Measurements from ENCODE around the gene TRIP10. TPM values are rescaled to one million over a fixed set of nuclear protein-coding genes. Genes with fewer than 3 reads are reported as not detected.
A peak's percentile ranks its signal among the peaks of the same experiment; 100 is the strongest.

Gene TRIP10
- total and polyA plus RNA-seq, 4 donors, result 60.8 to 97.3 (median 79.8) TPM

GRCh38 chr19:6723108-6723618 is 16.3 kb upstream of the TRIP10 start:
- peaks cover 0 to 11% (median 3%) of the 10 kb centered on the region in 5 donors for H3K4me1 ChIP-seq (ENCODE audit: control insufficient read depth in 5 of 5, insufficient read depth in 5 of 5, low read length in 5 of 5)
- no peaks in the 10 kb centered on the region for H3K9me3 ChIP-seq (ENCODE audit: control insufficient read depth in 4 of 4, insufficient read depth in 3 of 4, low read length in 3 of 4)
- WGBS, 2 donors, result 20 to 21% methylated on average over 13 of the region's 13 CpGs
- no peaks in the 10 kb centered on the region for H3K36me3 ChIP-seq (ENCODE audit: control insufficient read depth in 4 of 4, insufficient read depth in 4 of 4, low read length in 4 of 4)
- H3K4me3 ChIP-seq, result no peak overlapping the region
- DNase-seq (peak; percentile 69 to 90 (median 78)), ATAC-seq (ENCODE audit: insufficient read depth, low FRiP score) (no peak)
- TF ChIP-seq CTCF (IDR thresholded peaks at IDR 0.05; ENCODE audit: control extremely low read depth, extremely low read depth), result no peak
- H3K27me3 ChIP-seq (ENCODE audit: control insufficient read depth in 3 of 3, insufficient read depth in 3 of 3, low read length in 2 of 3), result no peaks in the 10 kb centered on the region
- no peak overlapping the region for H3K9ac ChIP-seq (ENCODE audit: insufficient read depth in 1 of 2, low read length in 2 of 2)
- peak overlapping the region in 1 of 2 donors; percentile 4 for H3K27ac ChIP-seq (ENCODE audit: low read depth in 1 of 2, low read length in 1 of 2)

- TF ChIP-seq CTCF (IDR thresholded peaks at IDR 0.05; ENCODE audit: control extremely low read depth, extremely low read depth), result no peak
- Histone ChIP-seq H3K9me3 (ENCODE audit: control insufficient read depth in 4 of 4, insufficient read depth in 3 of 4, low read length in 3 of 4) (no peaks in the 10 kb centered on the region), H3K9ac (ENCODE audit: insufficient read depth in 1 of 2, low read length in 2 of 2) (no peak overlapping the region), H3K36me3 (ENCODE audit: control insufficient read depth in 4 of 4, insufficient read depth in 4 of 4, low read length in 4 of 4) (no peaks in the 10 kb centered on the region), H3K4me1 (ENCODE audit: control insufficient read depth in 5 of 5, insufficient read depth in 5 of 5, low read length in 5 of 5) (peaks cover 0 to 14% (median 3%) of the 10 kb centered on the region in 5 donors), H3K4me3 (no peak overlapping the region), H3K27me3 (ENCODE audit: control insufficient read depth in 3 of 3, insufficient read depth in 3 of 3, low read length in 2 of 3) (no peaks in the 10 kb centered on the region), H3K27ac (ENCODE audit: low read depth in 1 of 2, low read length in 1 of 2) (peak overlapping the region in 1 of 2 donors; percentile 62)
- peak in 1 of 3 donors; percentile 35 for DNase-seq
- no peak for ATAC-seq (ENCODE audit: insufficient read depth, low FRiP score)
- WGBS, 2 donors, result 19 to 41% methylated on average over 5 of the region's 5 CpGs
Measured at GRCh38 chr19:6723738-6724137, 15.7 kb upstream of the TRIP10 start.

- H3K27ac ChIP-seq (ENCODE audit: low read depth in 1 of 2, low read length in 1 of 2), result no peak overlapping the region
- WGBS, 2 donors, result 79 to 81% methylated on average over 15 of the region's 15 CpGs
- H3K9ac ChIP-seq (ENCODE audit: insufficient read depth in 1 of 2, low read length in 2 of 2), result no peak overlapping the region
- no peak for TF ChIP-seq CTCF (IDR thresholded peaks at IDR 0.05; ENCODE audit: control extremely low read depth, extremely low read depth)
- H3K4me1 ChIP-seq (ENCODE audit: control insufficient read depth in 5 of 5, insufficient read depth in 5 of 5, low read length in 5 of 5), result peaks cover 0 to 12% (median 3%) of the 10 kb centered on the region in 5 donors
- H3K4me3 ChIP-seq, result no peak overlapping the region
- DNase-seq, result no peak
- H3K9me3 ChIP-seq (ENCODE audit: control insufficient read depth in 4 of 4, insufficient read depth in 3 of 4, low read length in 3 of 4), result no peaks in the 10 kb centered on the region
- no peak for ATAC-seq (ENCODE audit: insufficient read depth, low FRiP score)
- H3K27me3 ChIP-seq (ENCODE audit: control insufficient read depth in 3 of 3, insufficient read depth in 3 of 3, low read length in 2 of 3), result no peaks in the 10 kb centered on the region
- H3K36me3 ChIP-seq (ENCODE audit: control insufficient read depth in 4 of 4, insufficient read depth in 4 of 4, low read length in 4 of 4), result peaks cover 0 to 1% (median 0%) of the 10 kb centered on the region in 4 donors
Measured at GRCh38 chr19:6724631-6725492, 14.6 kb upstream of the TRIP10 start.

Data from lung (tissue), 12 donors.